NK-92 (cell line): ENCODE results near the gene MB.
"Not testable (repeated sequence)": the region's sequence is repeated elsewhere in the genome, so short reads cannot be mapped to it uniquely, and the experiment has no call there.

ENCODE experiments used
- DNase-seq: peaks from one replicate; lab custom pipeline; 2025; ENCODE audit not compliant: unreplicated experiment; lab: John Stamatoyannopoulos, UW

The MB gene

DNA sequence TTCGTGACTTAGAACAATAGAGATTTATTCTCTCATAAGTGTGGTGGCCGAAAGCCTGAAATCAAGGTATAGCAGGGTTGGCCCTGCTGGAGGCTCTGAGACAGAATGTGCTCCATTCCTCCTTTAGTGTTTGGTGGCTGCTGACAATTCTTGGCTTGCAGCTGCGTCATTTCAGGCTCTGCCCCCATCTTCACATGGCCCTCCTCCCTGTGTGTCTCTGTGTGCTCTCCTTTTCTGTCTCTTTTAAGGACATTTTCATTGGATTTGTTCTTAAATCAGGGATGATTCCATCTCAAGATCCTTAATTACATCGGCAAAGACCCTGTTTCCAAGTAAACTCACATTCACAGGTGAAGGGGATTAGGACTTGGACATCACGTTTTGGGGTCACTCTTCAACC, 20.9 kb upstream of the MB start:
- no peak for DNase-seq

GRCh38 chr22:35637254-35637653, 20.1 kb upstream of the MB start:
- DNase-seq: no peak

DNA sequence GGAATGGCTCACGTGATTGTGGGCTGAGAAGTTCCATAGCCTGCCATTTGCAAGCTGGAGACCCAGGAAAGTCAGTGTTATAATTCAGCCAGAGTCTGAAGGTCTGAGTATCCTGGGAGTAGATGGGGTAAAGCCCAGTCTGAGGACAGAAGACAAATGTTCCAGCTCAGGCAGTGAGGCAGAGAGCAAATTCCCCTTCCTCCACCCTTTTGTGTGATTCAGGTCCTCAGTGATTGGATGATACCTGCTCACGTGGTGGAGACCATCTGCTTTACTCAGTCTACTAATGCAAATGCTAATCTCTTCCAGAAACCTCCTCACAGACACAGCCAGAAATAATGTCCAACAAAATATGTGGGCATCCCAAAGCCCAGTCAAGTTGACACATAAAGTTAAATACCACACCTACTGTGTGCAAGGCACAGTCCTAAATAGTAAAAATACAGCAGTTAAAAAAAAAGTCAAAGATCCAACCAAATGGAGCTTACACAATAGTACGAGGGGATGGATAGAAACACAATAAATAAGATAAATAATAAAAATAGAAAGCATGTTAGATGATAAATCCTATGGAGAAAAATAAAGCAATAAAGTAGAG, 17.9 kb upstream of the MB start:
- DNase-seq: no peak

- no peak for DNase-seq
Measured at GRCh38 chr22:35634015-35634414, 16.9 kb upstream of the MB start.

- DNase-seq: no peak
Measured at GRCh38 chr22:35633520-35633919, 16.4 kb upstream of the MB start.

DNA sequence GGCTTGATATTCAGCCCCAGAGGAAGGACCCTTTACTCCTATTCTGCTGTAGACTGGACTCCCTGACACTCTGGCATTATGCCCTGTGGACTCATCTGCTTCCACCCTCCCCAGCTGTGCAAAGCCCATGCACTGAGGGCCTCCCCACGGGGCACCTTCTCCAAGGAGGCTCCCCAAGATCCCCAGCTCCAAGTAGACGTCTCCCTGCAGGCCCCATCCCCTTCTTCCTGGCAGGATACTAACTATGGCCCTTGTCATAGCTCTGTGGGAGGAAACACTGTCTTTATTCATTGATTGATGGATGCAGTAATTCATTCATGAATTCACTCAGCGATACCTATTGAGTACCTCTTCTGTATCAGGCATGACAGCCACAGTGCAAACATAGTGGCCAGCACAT, 15.8 kb upstream of the MB start:
- no peak for DNase-seq

DNA sequence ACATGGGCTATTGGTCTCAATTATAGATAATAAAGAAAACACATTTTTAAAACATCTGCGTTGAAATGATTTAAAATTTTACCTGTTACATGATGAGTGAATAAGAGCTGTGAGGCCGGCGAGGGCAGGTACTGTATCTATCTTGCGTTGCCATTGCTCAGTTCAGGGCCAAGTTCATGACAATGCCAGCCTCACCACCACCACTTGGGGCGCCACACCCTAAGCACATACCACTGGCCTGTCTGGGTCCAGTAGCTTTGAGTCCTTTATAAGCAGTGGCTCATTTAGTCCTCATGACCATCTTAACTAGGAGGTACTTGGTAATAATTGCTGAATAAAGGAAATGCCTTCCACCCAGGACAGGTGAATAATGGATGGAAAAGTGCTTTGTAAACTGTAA, 14.5 kb upstream of the MB start:
- no peak for DNase-seq

DNA sequence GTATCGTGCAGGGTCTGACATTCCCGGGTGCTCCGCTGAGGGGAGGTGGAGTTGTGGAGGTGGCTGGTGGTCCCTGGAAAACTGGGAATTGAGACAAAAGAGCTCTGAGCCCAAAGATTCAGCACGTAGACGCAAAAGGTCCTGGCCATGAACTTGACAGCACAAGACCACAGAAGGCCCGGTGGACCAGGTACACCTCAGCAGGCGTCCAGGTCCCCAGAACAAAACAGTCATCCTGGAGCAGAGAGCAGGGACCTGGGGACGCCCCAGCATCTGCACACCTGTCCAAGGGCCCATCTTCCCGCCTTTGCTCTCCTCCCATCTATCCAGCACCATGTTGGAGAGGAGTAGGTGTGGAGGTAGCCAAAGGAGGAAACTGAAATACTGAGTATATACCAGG, 13.8 kb upstream of the MB start:
- no peak for DNase-seq

- no peak for DNase-seq
Measured at GRCh38 chr22:35630387-35630793, 13.3 kb upstream of the MB start.

DNA sequence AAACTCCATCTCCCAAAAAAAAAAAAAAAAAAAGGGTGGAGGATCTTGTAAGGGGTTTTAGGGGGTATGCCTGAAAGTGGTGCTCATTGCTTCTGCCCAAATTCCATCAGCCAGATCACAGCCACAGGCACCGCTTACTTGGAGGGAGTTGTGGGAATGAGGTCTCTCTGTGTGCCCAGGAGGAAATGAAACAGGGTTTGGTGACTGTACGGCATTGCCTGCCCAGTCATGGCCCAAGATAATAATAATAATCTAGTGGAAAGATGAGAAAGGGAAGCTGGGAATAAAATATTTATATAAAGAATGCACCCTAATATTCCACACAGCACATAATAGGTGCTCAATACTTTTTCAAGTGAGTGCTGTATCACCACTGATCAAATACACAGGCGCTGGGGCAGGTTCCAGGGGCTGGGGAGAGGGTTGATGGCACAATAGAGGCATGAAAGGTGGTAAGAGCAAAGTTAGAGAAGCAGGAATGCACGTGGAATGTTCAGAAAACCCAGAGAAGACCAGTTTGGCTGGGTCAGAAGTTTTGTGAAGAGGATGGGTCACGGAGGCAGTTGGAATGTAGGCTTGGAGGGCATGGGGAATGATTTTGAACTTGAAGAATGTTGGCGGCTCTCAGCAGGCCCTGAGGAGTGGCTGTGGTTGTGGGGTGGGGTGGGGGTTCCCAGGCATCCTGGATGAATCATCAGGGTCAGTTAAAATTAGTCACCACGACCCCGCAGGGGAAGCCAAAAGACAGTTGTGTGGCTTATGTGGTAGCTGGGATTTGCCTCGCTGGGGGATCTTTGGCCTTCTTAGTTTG, 12.5 kb upstream of the MB start:
- DNase-seq: no peak

GRCh38 chr22:35628732-35629131, 11.6 kb upstream of the MB start:
- DNase-seq: no peak

GRCh38 chr22:35627267-35628041, 10.3 kb upstream of the MB start:
- DNase-seq: no peak

DNA sequence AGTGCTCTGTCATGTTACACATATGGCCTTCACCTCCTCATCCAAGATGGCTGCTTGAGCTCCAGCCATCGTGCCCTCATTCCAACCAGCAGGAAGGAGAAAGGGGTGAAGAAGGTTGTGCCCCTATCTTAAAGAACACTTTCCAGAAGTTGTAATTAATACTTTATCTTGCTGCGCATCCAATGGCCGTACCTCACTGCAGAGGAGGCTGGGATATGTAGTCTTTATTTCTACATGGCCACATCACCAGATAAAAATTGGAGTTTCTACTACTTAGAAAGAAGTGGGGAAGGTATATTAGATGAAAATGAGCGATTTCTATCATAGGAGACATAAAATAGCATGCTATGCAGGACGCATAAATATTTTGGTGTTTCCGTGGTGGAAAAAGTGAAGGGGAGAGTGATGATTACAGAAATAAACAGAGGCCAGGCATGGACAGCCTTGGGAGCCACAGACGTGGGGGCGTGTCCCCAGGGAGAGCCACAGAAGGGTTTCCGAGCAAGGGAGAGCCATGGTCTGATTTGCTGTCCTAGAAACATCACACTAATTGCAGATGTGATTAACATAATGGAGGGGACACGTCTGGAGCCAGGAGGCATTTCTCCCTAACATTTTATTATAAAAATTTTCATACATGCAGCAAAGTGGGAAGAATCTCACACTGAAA, 8.8 kb upstream of the MB start:
- DNase-seq: no peak

DNA sequence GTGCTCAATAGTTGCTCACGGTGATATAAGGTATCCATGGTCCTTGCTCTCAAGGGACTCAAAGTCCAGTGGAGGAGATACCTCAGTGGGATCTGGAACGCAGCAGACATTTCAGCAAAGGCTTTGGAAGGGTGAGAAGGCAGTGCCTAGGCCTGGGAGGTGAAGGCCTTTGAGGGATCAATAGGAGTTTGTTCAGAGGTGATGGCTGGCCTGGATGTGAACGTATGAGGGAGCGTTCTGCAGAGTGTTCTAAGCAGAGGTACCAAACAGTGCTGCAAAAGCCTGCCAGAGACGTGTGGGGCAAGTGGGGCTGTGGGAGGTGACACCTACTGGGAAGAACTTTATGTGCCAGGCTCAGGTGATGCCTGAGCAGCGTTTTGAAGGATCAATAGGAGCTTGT, 7.4 kb upstream of the MB start:
- DNase-seq: no peak

DNA sequence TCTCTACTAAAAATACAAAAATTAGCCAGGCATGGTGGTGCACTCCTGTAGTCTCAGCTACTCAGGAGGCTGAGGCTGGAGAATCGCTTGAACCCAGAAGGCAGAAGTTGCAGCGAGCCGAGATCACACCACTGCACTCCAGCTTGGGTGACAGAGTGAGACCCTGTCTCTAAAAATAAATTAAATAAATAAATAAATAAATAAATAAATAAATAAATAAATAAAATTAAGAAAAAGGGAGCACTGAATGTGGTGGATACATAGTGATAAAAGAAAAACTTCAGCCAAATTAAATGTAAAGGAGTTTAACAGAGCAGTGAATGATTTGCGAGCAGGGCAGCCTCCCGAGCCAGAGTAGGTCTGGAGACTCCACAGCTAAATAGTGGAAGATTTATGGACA, 6.8 kb upstream of the MB start:
- not testable (repeated sequence) for DNase-seq

DNA sequence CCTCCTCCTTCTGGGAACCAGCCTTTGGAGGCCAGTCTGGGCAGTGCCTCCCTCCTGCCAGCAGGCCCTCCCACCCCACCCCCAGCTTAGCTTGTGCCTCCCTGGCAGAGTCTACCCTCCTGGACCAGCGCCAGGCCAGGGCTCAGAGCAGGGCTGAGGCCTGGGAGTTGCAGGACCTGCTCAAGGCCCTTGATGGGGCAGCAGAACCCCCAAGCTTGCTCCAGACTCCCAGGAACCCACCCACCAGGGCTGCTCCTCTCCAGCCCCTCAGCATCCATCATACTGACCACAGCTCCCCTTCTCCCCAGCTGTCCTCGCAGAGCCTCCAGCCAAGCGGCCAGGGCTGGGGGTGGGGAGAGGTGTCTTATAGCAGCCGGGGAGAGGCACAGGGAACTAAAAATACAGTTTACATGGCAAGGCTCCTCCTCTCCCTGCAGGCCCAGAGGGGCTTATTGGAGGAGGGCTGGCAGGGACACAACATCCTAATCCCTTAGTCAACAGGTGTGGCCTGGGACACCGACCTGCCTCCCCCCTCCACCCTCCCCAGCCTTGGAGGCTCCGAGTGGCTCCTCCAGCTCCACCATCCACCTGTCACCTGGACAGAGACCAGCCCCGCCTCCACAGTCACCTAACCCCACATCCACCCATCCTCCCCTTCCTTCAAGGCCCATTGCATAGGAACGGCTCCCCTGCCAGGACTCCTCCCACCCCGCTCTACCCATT, 5.2 kb upstream of the MB start:
- DNase-seq: no peak

DNA sequence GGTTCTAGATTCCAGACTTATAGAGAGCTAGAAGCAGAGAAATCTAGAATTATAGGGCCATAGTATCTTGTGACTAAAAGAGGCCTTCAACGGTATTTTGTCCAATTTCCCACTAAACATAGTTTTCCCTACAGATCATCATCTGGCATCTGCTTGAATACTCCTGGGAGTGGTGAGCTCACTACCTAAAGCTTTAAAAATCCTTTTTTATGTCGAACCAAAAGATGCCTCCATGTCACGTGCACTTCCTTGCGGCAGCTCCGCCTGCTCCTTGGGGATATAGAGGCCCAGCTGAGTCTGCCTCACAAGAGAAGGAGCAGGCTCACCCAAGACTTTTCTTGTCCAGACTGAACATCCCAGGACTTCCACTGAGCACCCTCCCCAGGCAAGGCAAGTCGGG, 4.3 kb upstream of the MB start:
- no peak for DNase-seq

DNA sequence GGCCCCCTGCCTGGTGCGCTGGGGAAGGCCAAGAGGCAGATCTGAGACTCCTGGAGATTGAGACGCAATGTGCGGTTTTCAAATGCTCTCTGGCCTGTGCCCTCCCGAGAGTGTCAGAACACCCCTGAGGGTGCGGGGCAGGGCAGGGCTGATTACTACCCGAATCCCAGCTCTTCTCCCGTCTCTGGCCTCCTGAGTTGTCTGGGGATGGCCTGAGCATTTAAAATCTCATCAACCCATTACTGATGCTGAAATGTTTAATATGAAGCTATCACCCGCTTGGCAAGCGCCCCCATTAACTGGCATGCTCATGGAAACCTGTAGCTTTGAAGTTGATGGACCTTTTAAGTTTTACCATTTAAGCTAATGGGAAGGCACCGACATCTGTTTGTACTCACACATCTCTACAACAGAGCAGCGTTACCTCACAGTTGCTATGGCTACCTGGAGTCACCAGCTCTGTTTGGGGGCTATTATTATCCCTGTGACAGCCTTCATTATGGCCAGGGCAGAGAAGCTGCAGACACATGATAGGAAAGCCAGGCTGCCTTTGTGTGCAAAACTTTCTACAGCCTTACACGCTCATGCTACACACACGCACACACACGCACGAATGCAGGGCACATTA, 3.6 kb upstream of the MB start:
- no peak for DNase-seq

GRCh38 chr22:35619336-35620094, 2.4 kb upstream of the MB start:
- DNase-seq: no peak
